HuH-7.5 (cell line): ENCODE measurements around the gene DNASE1L3.
A peak's percentile ranks its signal among the peaks of the same experiment; 100 is the strongest.
"Not testable (repeated sequence)": the region's sequence is repeated elsewhere in the genome, so short reads cannot be mapped to it uniquely, and the experiment has no call there.

Source experiments
- DNase-seq: peaks from one replicate; pipeline ENCODE4 v3.0.0; 2011; ENCODE audit warnings: low spot score

Gene DNASE1L3

GRCh38 chr3:58235970-58236369 is 25.2 kb upstream of the DNASE1L3 start:
- DNase-seq = no peak

- DNase-seq = no peak
Observed at GRCh38 chr3:58234516-58234931, 23.8 kb upstream of the DNASE1L3 start.

- no peak for DNase-seq
Observed at GRCh38 chr3:58231666-58232065, 20.9 kb upstream of the DNASE1L3 start.

- DNase-seq = no peak
Observed at GRCh38 chr3:58230876-58231552, 20.2 kb upstream of the DNASE1L3 start.

- not testable (repeated sequence) for DNase-seq
Observed at GRCh38 chr3:58227933-58228332, 17.2 kb upstream of the DNASE1L3 start.

GRCh38 chr3:58223855-58224254 is 13.1 kb upstream of the DNASE1L3 start:
- no peak for DNase-seq

- DNase-seq = no peak
Observed at GRCh38 chr3:58222161-58222724, 11.5 kb upstream of the DNASE1L3 start.

- DNase-seq = no peak
Observed at GRCh38 chr3:58218904-58219303, 8.1 kb upstream of the DNASE1L3 start.

GRCh38 chr3:58217209-58217811 is 6.5 kb upstream of the DNASE1L3 start:
- peak; percentile 19 for DNase-seq

GRCh38 chr3:58216496-58217195 is 5.9 kb upstream of the DNASE1L3 start:
- DNase-seq = no peak

- no peak for DNase-seq
Observed at GRCh38 chr3:58215317-58216025, 4.7 kb upstream of the DNASE1L3 start.

- DNase-seq = no peak
Observed at GRCh38 chr3:58214484-58215316, 3.9 kb upstream of the DNASE1L3 start.

- DNase-seq = no peak
Observed at GRCh38 chr3:58209933-58210332, 839 bp downstream of the DNASE1L3 start.

GRCh38 chr3:58207954-58208353 is 2.8 kb downstream of the DNASE1L3 start:
- DNase-seq = no peak

- DNase-seq = no peak
Observed at GRCh38 chr3:58206406-58207011, 4.3 kb downstream of the DNASE1L3 start.

- no peak for DNase-seq
Observed at GRCh38 chr3:58205981-58206380, 4.8 kb downstream of the DNASE1L3 start.

GRCh38 chr3:58204720-58205119 is 6.1 kb downstream of the DNASE1L3 start:
- DNase-seq = no peak

GRCh38 chr3:58203541-58203940 is 7.2 kb downstream of the DNASE1L3 start:
- no peak for DNase-seq

GRCh38 chr3:58202917-58203360 is 7.8 kb downstream of the DNASE1L3 start:
- no peak for DNase-seq

GRCh38 chr3:58201451-58201850 is 9.3 kb downstream of the DNASE1L3 start:
- DNase-seq = not testable (repeated sequence)

GRCh38 chr3:58200846-58201355 is 9.9 kb downstream of the DNASE1L3 start:
- DNase-seq = no peak
